ENCODE results near the gene EML1.

- no peak for TF ChIP-seq CTCF (IDR thresholded peaks at IDR 0.05)
- TF ChIP-seq EP300 (IDR thresholded peaks at IDR 0.05): no peak
Measured at GRCh38 chr14:99925471-99925870, 132.3 kb downstream of the EML1 start.

All from stomach (tissue), 4 donors.